ENCODE results near the gene FATE1.

- TF ChIP-seq CTCF (IDR thresholded peaks at IDR 0.05) (no peak), POLR2A (IDR thresholded peaks at IDR 0.05) (no peak)
These were observed 20.9 kb upstream of the FATE1 start, which contains the start of gene PRRG3 for GRCh38 chrX:151694661-151695582.

Data from esophagus squamous epithelium (tissue), 4 donors.